Measurements from ENCODE around the gene TSTD2.

Gene TSTD2

DNA sequence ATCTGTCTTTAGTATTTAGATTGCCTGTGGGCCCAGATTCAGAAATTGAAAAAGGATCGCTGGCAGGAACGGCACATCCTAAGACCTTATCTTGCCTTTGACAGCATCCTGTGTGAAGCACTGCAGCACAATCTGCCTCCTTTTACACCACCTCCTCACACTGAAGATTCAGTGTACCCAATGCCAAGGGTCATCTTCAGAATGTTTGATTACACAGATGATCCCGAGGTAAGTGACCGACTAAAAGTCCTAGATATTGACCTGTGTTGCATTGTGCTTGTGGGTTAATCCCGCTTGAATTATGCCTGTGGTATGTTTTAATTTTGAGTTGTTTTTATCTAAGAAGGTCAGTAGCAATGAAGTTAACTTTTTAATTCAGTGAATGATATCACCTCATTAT lies 14.8 kb upstream of the TSTD2 start:
- no peak for DNase-seq (ENCODE audit: low read depth)
- TF ChIP-seq, protein P1, sequence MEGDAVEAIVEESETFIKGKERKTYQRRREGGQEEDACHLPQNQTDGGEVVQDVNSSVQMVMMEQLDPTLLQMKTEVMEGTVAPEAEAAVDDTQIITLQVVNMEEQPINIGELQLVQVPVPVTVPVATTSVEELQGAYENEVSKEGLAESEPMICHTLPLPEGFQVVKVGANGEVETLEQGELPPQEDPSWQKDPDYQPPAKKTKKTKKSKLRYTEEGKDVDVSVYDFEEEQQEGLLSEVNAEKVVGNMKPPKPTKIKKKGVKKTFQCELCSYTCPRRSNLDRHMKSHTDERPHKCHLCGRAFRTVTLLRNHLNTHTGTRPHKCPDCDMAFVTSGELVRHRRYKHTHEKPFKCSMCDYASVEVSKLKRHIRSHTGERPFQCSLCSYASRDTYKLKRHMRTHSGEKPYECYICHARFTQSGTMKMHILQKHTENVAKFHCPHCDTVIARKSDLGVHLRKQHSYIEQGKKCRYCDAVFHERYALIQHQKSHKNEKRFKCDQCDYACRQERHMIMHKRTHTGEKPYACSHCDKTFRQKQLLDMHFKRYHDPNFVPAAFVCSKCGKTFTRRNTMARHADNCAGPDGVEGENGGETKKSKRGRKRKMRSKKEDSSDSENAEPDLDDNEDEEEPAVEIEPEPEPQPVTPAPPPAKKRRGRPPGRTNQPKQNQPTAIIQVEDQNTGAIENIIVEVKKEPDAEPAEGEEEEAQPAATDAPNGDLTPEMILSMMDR (conservative IDR thresholded peaks at IDR 0.05; ENCODE audit: low read depth, low read length): no peak

DNA sequence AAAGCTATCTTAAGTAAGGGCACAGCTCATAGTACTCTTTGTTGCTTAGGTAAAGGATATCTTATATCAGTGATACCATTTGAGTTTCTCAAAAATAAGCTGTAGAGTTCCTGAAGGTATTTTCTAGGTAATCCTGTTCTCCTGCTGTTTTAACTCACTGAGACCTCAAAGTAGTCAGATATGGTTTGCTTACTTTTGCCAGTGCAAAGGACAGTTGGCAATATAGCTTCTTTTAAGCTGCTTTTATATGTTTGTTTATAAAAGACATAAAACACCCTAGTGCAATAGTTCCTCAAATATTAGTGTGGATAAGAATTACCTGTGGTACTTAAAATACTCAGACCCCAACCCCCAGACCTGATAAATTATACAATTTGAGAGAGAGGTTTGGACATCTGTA lies 12.6 kb upstream of the TSTD2 start:
- no peak overlapping the region for H3K4me3 ChIP-seq (ENCODE audit: low read length)
- DNase-seq (ENCODE audit: low read depth): no peak
- TF ChIP-seq, protein P1 (conservative IDR thresholded peaks at IDR 0.05; ENCODE audit: low read depth, low read length): no peak

More for the DNA sequence above, 14.8 kb upstream of the TSTD2 start:
- H3K4me3 ChIP-seq (ENCODE audit: low read length): no peak overlapping the region

DNA sequence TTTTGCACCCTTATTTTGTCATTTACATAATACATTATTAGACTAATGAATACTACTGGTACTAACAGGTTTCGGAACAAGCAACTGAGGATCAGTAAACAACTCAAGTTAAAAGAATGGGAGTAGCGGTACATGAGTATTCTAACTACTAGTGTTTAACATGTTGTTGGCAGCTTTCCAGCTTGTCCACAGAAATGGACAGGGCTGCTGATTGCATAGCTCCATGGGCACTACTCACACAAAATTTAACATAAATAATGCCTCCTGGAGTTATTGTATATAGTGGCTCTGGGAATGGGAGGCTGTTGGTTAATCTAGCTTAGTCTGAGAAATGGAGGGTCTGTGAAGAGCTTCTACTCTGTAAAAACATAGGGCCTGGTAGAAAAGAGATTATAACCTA lies 7.2 kb upstream of the TSTD2 start:
- TF ChIP-seq, protein P1 (conservative IDR thresholded peaks at IDR 0.05; ENCODE audit: low read depth, low read length): no peak
- H3K4me3 ChIP-seq (ENCODE audit: low read length): no peak overlapping the region
- DNase-seq (ENCODE audit: low read depth): no peak

DNA sequence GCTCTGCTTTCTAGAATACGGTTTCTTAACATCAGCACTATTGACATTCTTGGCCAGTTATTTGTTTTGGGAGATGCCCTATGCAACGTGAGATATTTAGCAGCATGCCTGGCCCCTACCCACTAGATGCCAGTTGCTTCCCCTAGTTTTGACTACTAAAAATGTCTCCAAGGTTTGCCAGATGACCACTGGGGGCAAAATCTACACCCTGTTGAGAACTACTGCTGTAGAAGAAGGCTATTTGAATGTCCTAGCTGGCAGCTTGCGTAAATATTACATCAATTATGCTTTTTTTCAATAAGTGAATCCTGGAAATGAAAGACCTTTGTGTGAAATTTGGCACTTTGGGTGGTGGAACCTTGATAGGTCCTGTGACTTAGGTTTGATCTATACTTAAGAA lies 5.5 kb upstream of the TSTD2 start:
- TF ChIP-seq, protein P1 (conservative IDR thresholded peaks at IDR 0.05; ENCODE audit: low read depth, low read length): peak; percentile 27
- no peak overlapping the region for H3K4me3 ChIP-seq (ENCODE audit: low read length)
- no peak for DNase-seq (ENCODE audit: low read depth)

DNA sequence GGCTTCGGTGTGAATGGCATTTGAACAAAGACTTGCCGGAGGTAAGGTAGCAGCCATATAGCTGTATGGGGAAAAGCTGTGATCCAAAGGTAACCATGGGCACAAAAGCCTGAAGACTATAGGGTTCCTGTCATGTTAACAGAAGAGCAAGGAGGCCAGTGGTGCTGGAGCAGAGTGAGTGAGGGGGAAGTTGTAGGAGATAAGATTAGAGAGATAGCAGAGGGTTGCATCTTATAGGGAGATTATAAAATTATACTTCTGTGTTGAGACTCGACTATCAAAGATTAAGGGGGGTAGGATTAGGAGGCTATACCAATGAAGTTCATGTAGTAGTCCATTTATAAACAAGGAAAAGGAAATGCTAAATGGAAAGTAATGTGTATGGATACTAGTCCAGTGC lies 3.7 kb upstream of the TSTD2 start:
- TF ChIP-seq, protein P1 (conservative IDR thresholded peaks at IDR 0.05; ENCODE audit: low read depth, low read length): no peak
- DNase-seq (ENCODE audit: low read depth): no peak
- H3K4me3 ChIP-seq (ENCODE audit: low read length): no peak overlapping the region

DNA sequence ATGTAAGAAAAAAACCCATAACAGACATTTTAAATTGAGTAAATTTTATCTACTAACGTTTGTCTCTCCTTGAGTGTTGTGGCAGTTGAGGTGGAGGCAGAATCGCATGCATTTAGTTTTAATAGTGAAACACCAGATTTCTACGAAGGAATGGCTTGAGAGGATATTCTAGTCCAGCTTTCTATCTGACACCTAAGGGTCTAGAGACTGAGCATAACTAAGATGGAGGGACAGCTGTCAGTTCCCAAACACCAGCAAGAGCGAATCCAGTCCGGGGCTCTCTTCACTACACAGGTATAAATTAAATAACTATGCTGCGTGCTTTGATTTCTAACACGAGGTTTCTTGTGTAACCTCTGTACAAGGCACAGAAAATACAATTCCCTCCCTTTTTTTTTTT lies 1.9 kb upstream of the TSTD2 start:
- peak overlapping the region; percentile 98 for H3K4me3 ChIP-seq (ENCODE audit: low read length)
- DNase-seq (ENCODE audit: low read depth): no peak
- TF ChIP-seq, protein P1 (conservative IDR thresholded peaks at IDR 0.05; ENCODE audit: low read depth, low read length): no peak

DNA sequence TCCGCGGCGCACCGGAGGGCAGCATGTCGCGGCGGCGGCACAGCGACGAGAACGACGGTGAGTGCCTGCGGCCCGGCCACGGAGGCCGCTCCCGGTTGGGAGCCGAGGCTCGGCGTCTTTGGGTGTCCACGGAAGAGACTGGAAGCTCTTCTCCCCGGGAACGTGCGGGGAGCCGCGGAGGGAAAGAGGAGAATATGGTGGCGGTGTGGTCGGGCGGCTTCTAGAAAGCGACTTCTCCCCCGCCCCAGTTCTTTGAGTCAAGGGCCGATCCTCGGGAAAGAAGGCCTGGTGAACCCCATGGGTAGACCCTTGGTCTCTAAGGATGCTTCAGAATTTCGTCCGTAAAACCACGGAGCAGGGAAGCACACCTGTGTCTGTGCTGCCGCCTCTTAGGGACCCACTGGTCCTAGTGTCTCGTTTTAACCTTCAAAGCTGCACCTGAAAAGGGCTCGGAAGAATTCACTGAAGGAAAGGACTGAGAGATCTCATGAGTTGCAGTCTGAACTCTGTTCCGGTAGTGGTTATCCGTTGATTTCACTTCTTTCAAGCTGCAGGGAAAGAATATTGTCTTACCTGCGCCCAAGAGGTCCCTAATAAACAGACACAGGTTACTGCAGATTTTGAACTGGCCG lies 807 bp upstream of the TSTD2 start:
- TF ChIP-seq, protein P1 (conservative IDR thresholded peaks at IDR 0.05; ENCODE audit: low read depth, low read length): no peak
- peak overlapping the region; percentile 98 for H3K4me3 ChIP-seq (ENCODE audit: low read length)
- DNase-seq (ENCODE audit: low read depth): no peak
